Left ventricle myocardium inferior (tissue), 1 donor: ENCODE data around the gene TSR1. TPM values are rescaled to one million over a fixed set of nuclear protein-coding genes. Genes with fewer than 3 reads are reported as not detected.
A peak's percentile ranks its signal among the peaks of the same experiment; 100 is the strongest.

Experiments
- DNase-seq: peaks from one replicate; pipeline ENCODE4 v3.0.0-alpha.2; 2020
- H3K27ac ChIP-seq: fragments of 200-600 bp; replicated peaks from 2 replicates; pipeline ENCODE4 v1.8.0; 2021
- H3K27me3 ChIP-seq: fragments of 200-600 bp; 2 replicates; pipeline ENCODE4 v1.8.0; 2021; ENCODE audit warnings: low read depth
- H3K36me3 ChIP-seq: fragments of 200-600 bp; 2 replicates; pipeline ENCODE4 v1.8.0; 2021
- H3K4me1 ChIP-seq: fragments of 200-600 bp; 2 replicates; pipeline ENCODE4 v1.8.0; 2021
- H3K4me3 ChIP-seq: fragments of 200-600 bp; 2 replicates; pipeline ENCODE4 v1.8.0; 2021; ENCODE audit warnings: mild to moderate bottlenecking, moderate library complexity
- H3K9me3 ChIP-seq: fragments of 200-600 bp; replicated peaks from 2 replicates; pipeline ENCODE4 v1.8.0; 2021
- CTCF ChIP-seq: fragments of 200-600 bp; IDR thresholded peaks from 2 replicates; pipeline ENCODE4 v1.8.0; 2021; ENCODE audit warnings: antibody characterized with exemption, mild to moderate bottlenecking, borderline replicate concordance
- intact Hi-C: fragments of 100-400 bp; cut with micrococcal nuclease; formaldehyde crosslinking; loops from one replicate; pipeline ENCODE4 v1.11.0; 2022
- total RNA-seq: library from RNA; stranded (reverse); fragmentation: NEBNext Ultra II Directional; extraction: Animal tissue kit (Norgen Biotek cat#: 25700); gene quantifications from one replicate; pipeline ENCODE4 v1.2.1, GENCODE V29; 2021
- donor health status: DM: no; HTN: yes; CAD: no; lungs with severe emphysema.

The TSR1 gene
- total RNA-seq, 1 donor from 2014 or later, result 19.0 TPM

GRCh38 chr17:2303204-2304188, 32.8 kb downstream of the TSR1 start, which contains the start of the genes SMG6 and SRR:
Gene SMG6 (minus strand): TSS chr17:2303785. CDS start chr17:2303720, 65 bp downstream.
Gene SRR (plus strand): TSS chr17:2303950. CDS start chr17:2315561, 11,611 bp downstream.
- H3K27ac ChIP-seq, result peak within 1 kb of the TSS; percentile 96
- peak; percentile 94 for DNase-seq
- H3K9me3 ChIP-seq, result no peaks in the 10 kb centered on the region
- peaks cover 20% of the 10 kb centered on the region for H3K36me3 ChIP-seq
- peak within 1 kb of the TSS; percentile 93 for H3K4me3 ChIP-seq
- intact Hi-C loops, result no loop called here
- peaks cover 37% of the 10 kb centered on the region for H3K4me1 ChIP-seq
- TF ChIP-seq CTCF, result no peak
- no peaks in the 10 kb centered on the region for H3K27me3 ChIP-seq

- peak overlapping the region; percentile 96 for H3K27ac ChIP-seq
- H3K4me1 ChIP-seq, result peaks cover 37% of the 10 kb centered on the region
- TF ChIP-seq CTCF, result no peak
- peaks cover 26% of the 10 kb centered on the region for H3K36me3 ChIP-seq
- no peak for DNase-seq
- intact Hi-C loops, result no loop called here
- H3K4me3 ChIP-seq, result peak overlapping the region; percentile 93
- no peaks in the 10 kb centered on the region for H3K9me3 ChIP-seq
- H3K27me3 ChIP-seq, result no peaks in the 10 kb centered on the region
Measured at GRCh38 chr17:2302778-2303203, 33.5 kb downstream of the TSR1 start.

- DNase-seq, result no peak
- peaks cover 36% of the 10 kb centered on the region for H3K4me1 ChIP-seq
Measured at GRCh38 chr17:2299756-2300155, 36.5 kb downstream of the TSR1 start.

GRCh38 chr17:2299136-2299535, 37.1 kb downstream of the TSR1 start:
- intact Hi-C loops, result no loop called here
- Histone ChIP-seq H3K36me3 (peaks cover 62% of the 10 kb centered on the region), H3K9me3 (no peaks in the 10 kb centered on the region), H3K4me3 (no peak overlapping the region), H3K4me1 (peaks cover 30% of the 10 kb centered on the region), H3K27me3 (no peaks in the 10 kb centered on the region), H3K27ac (no peak overlapping the region)
- DNase-seq, result no peak
- TF ChIP-seq CTCF, result no peak

More at GRCh38 chr17:2299756-2300155, 36.5 kb downstream of the TSR1 start:
- intact Hi-C loops, result no loop called here
- Histone ChIP-seq H3K9me3 (no peaks in the 10 kb centered on the region), H3K36me3 (peaks cover 56% of the 10 kb centered on the region), H3K27ac (no peak overlapping the region), H3K4me3 (no peak overlapping the region), H3K27me3 (no peaks in the 10 kb centered on the region)
- TF ChIP-seq CTCF, result no peak

GRCh38 chr17:2297023-2297422, 39.2 kb downstream of the TSR1 start:
- H3K36me3 ChIP-seq, result peaks cover 83% of the 10 kb centered on the region
- H3K27me3 ChIP-seq, result no peaks in the 10 kb centered on the region
- no peaks in the 10 kb centered on the region for H3K9me3 ChIP-seq
- no peak overlapping the region for H3K27ac ChIP-seq
- no peak overlapping the region for H3K4me3 ChIP-seq
- no peak for DNase-seq
- TF ChIP-seq CTCF, result no peak
- intact Hi-C loops, result no loop called here
- H3K4me1 ChIP-seq, result peaks cover 10% of the 10 kb centered on the region
